ENCODE measurements around the gene RRN3.
A peak's percentile ranks its signal among the peaks of the same experiment; 100 is the strongest.
"Not testable (repeated sequence)": the region's sequence is repeated elsewhere in the genome, so short reads cannot be mapped to it uniquely, and the experiment has no call there.

Gene RRN3

DNA sequence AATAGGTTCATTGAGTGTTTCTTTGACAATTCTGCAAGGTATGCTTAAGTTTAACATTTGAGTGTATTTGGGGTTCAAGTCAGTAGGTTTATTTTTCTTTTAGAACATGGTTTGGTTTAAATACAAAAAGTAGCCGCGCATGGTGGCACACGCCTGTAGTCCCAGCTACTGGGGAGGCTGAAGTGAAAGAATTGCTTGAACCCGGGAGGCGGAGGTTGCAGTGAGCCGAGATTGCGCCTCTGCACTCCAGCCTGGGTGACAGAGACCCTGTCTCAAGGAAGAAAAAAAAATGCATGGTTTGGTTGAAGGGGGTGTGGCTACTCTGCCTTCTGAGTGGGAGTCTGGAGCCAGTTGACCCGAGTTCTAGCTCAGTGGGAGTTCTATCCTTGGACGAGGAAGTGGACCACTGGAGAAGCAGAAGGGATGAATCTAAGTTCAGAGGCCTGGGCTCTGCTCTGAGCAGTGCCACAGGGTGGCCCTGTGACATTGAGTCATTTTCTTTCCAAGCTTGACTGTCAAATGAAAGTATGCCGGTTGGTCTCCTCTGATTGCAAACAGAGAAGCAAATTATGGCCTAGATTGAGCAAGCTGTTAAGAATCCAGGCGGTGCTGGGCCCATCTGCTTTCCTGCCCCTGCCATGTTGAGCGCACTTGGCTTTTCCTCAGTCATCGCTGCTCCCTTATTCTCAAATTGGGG lies 70.5 kb downstream of the RRN3 start:
- not testable (repeated sequence) for DNase-seq

GRCh38 chr16:15022194-15022593 lies 71.9 kb downstream of the RRN3 start:
- peak; percentile 73 to 77 for DNase-seq

DNA sequence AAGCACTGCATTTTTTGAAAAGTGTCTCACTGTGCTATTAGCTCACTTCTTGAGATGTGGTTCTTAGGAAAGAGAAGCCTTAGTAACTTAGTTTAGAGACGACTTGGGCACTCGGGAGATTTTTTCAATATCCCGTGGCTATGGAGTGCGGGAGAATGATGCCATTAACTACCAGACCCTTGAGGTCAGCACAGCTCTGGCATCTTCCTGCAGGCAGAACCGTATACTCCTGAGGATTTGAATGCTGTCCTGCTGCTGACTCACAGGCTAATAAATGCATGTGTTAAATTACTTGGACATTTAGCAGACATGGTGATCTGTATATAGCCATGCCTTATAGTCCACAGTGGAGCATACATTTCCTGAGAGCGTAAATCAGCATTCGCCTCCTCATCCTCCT lies 72.6 kb downstream of the RRN3 start:
- not testable (repeated sequence) for DNase-seq

DNA sequence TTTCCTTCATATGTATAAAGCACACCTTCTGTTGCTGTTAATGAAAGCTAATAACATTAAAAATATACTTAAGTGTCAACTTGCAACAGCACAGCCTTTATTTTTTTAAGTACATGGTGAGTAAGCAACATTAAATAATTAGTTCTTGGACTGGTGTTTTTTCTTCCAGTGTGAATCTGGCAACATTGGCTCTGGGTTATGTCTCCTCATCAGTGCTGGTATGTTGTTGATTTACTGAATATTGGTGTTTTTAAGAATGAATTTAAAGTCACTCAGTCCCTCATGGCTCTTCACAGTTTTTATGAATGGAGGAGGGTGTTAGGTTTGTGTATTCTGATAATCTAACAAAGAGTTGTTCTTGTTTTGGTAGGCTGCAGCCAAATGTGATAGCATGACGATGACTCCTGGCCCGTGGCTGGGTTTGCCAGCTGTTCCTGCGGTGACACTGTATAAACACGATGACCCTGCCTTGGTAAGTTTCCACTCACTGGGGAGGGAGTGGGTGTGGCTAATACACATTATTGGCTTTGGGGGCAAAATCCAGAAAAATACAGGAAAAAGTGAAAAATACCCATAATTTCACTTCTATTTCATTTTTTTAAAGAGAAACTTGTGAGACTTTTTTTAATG lies 77.0 kb downstream of the RRN3 start:
- peak; percentile 51 to 56 for DNase-seq

DNA sequence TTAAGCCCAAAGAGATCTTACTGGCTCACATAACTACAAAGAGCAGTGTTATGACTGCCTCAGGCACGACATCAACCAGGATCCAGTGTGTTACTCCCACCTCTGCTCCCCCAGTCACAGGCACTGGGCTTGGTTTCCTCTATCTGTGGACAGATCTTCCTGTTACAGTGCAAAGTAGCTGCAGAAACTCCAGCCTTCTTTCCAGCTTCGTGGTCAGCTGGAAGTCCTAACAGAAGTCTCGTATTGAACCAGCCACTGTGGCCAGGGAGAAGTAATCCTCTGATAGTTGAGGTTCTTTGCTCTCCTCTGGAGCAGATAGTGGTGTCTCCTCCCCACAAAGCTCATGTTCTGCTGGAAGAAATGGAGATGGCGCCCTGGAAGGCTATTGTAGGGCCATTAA lies 77.7 kb downstream of the RRN3 start:
- DNase-seq: peak in 1 of 2 experiments; percentile 19

DNA sequence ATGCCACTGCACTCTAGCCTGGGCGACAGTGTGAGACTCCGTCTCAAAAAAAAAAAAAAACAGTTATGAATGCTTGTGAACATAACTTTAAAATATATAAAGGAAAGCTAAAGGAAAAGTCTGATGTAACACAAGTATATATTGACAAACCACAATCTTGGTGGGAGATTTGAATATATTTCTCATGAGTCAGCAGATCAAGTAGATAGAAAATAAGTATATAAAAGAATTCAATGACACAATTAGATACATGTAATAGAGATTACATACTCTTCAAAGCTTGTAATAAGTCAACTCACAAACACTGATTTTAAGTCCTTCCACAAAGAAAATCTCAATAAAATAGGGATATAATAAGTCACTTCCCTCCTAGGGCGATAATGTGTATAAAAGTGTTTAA lies 78.4 kb downstream of the RRN3 start:
- DNase-seq: not testable (repeated sequence)

DNA sequence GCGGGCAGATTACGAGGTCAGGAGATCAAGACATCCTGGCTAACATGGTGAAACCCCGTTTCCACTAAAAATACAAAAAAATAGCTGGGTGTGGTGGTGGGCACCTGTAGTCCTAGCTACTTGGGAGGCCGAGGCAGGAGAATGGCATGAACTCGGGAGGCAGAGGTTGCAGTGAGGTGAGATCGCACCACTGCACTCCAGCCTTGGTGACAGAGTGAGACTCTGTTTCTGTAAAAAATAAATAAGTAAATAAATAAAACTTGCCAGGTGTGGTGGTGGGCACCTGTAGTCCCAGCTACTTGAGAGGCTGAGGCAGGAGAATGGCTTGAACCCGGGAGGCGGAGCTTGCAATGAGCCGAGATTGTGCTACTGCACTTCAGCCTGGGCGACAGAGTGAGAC lies 81.1 kb downstream of the RRN3 start:
- DNase-seq: not testable (repeated sequence)

Measured in erythroblast (primary cell).